Osteocyte (in vitro differentiated cells): ENCODE data around the gene IRF8. TPM values are rescaled to one million over a fixed set of nuclear protein-coding genes. Genes with fewer than 3 reads are reported as not detected.

Experiments used
- DNase-seq: peaks from one replicate; pipeline ENCODE4 v3.0.0; 2021; ENCODE audit warnings: mixed read lengths; ENCODE audit not compliant: unreplicated experiment; ENCODE audit errors: extremely low spot score
- H3K27ac Mint-ChIP-seq: one replicate; pipeline ENCODE4 v1.8.0; 2021; ENCODE audit warnings: mild to moderate bottlenecking, mixed read lengths; ENCODE audit not compliant: unreplicated experiment
- H3K27me3 Mint-ChIP-seq: one replicate; pipeline ENCODE4 v1.8.0; 2021; ENCODE audit warnings: mixed read lengths; ENCODE audit not compliant: unreplicated experiment
- H3K36me3 Mint-ChIP-seq: one replicate; pipeline ENCODE4 v1.8.0; 2021; ENCODE audit warnings: mixed read lengths; ENCODE audit not compliant: unreplicated experiment
- H3K4me1 Mint-ChIP-seq: one replicate; pipeline ENCODE4 v1.8.0; 2021; ENCODE audit warnings: mixed read lengths; ENCODE audit not compliant: unreplicated experiment
- H3K4me3 Mint-ChIP-seq: one replicate; pipeline ENCODE4 v1.8.0; 2021; ENCODE audit warnings: mild to moderate bottlenecking, moderate library complexity, mixed read lengths; ENCODE audit not compliant: unreplicated experiment
- H3K9me3 Mint-ChIP-seq: one replicate; pipeline ENCODE4 v1.8.0; 2021; ENCODE audit warnings: mixed read lengths; ENCODE audit not compliant: unreplicated experiment
- CTCF ChIP-seq: fragments of 200-600 bp; sonication (generic); IDR thresholded peaks from 2 replicates; pipeline ENCODE4 v1.5.0; 2021; ENCODE audit warnings: antibody characterized with exemption, mild to moderate bottlenecking, moderate library complexity
- total RNA-seq: library from RNA; stranded (reverse); gene quantifications from 2 replicates; pipeline ENCODE4 v1.2.1, GENCODE V29; 2021

IRF8 gene
- total RNA-seq, 1 donor from 2014 or later = not detected

GRCh38 chr16:85956426-85956825 lies 57.5 kb downstream of the IRF8 start:
- H3K4me3 Mint-ChIP-seq = no peak overlapping the region
- no peak overlapping the region for H3K27ac Mint-ChIP-seq
- peaks cover 5% of the 10 kb centered on the region for H3K27me3 Mint-ChIP-seq
- H3K9me3 Mint-ChIP-seq = no peaks in the 10 kb centered on the region
- no peaks in the 10 kb centered on the region for H3K36me3 Mint-ChIP-seq
- TF ChIP-seq CTCF = no peak
- DNase-seq = no peak
- no peaks in the 10 kb centered on the region for H3K4me1 Mint-ChIP-seq

- DNase-seq = no peak
- Mint-ChIP-seq H3K4me1 (no peaks in the 10 kb centered on the region), H3K4me3 (no peak overlapping the region), H3K9me3 (no peaks in the 10 kb centered on the region), H3K27ac (no peak overlapping the region), H3K36me3 (no peaks in the 10 kb centered on the region), H3K27me3 (peaks cover 10% of the 10 kb centered on the region)
- no peak for TF ChIP-seq CTCF
Observed at GRCh38 chr16:85958731-85959130, 59.8 kb downstream of the IRF8 start.

GRCh38 chr16:85959686-85960085 lies 60.7 kb downstream of the IRF8 start:
- Mint-ChIP-seq H3K9me3 (no peaks in the 10 kb centered on the region), H3K36me3 (no peaks in the 10 kb centered on the region), H3K27me3 (peaks cover 18% of the 10 kb centered on the region), H3K27ac (no peak overlapping the region), H3K4me3 (no peak overlapping the region), H3K4me1 (no peaks in the 10 kb centered on the region)
- DNase-seq = no peak
- TF ChIP-seq CTCF = no peak

GRCh38 chr16:85960486-85961046 lies 61.6 kb downstream of the IRF8 start:
- H3K4me1 Mint-ChIP-seq = no peaks in the 10 kb centered on the region
- no peak for DNase-seq
- H3K27ac Mint-ChIP-seq = no peak overlapping the region
- H3K27me3 Mint-ChIP-seq = peaks cover 24% of the 10 kb centered on the region
- no peaks in the 10 kb centered on the region for H3K9me3 Mint-ChIP-seq
- no peak overlapping the region for H3K4me3 Mint-ChIP-seq
- no peaks in the 10 kb centered on the region for H3K36me3 Mint-ChIP-seq
- TF ChIP-seq CTCF = no peak

- TF ChIP-seq CTCF = no peak
- Mint-ChIP-seq H3K4me1 (no peaks in the 10 kb centered on the region), H3K27me3 (peaks cover 34% of the 10 kb centered on the region), H3K9me3 (no peaks in the 10 kb centered on the region), H3K36me3 (no peaks in the 10 kb centered on the region), H3K4me3 (no peak overlapping the region), H3K27ac (no peak overlapping the region)
- no peak for DNase-seq
Observed at GRCh38 chr16:85961988-85962915, 63.3 kb downstream of the IRF8 start.
